Chondrocyte (in vitro differentiated cells): ENCODE data around the gene PDHB. TPM values are rescaled to one million over a fixed set of nuclear protein-coding genes. Genes with fewer than 3 reads are reported as not detected.

Experiments
- DNase-seq: peaks from one replicate; pipeline ENCODE4 v3.0.0; 2021; ENCODE audit warnings: mixed read lengths, low spot score
- H3K27ac Mint-ChIP-seq: one replicate; pipeline ENCODE4 v1.8.0; 2021; ENCODE audit warnings: mild to moderate bottlenecking, moderate library complexity, mixed read lengths; ENCODE audit not compliant: unreplicated experiment
- H3K27me3 Mint-ChIP-seq: 2 replicates; pipeline ENCODE4 v1.8.0; 2021; ENCODE audit warnings: low read depth, mixed read lengths
- H3K36me3 Mint-ChIP-seq: 2 replicates; pipeline ENCODE4 v1.8.0; 2021; ENCODE audit warnings: low read depth, mixed read lengths
- H3K4me1 Mint-ChIP-seq: 2 replicates; pipeline ENCODE4 v1.8.0; 2021; ENCODE audit warnings: low read depth, mild to moderate bottlenecking, mixed read lengths
- H3K4me3 Mint-ChIP-seq: one replicate; pipeline ENCODE4 v1.8.0; 2021; ENCODE audit warnings: mild to moderate bottlenecking, moderate library complexity, mixed read lengths; ENCODE audit not compliant: unreplicated experiment
- H3K9me3 Mint-ChIP-seq: 2 replicates; pipeline ENCODE4 v1.8.0; 2021; ENCODE audit warnings: low read depth, mixed read lengths
- total RNA-seq: library from RNA; stranded (reverse); gene quantifications from 3 replicates; pipeline ENCODE4 v1.2.1, GENCODE V29; 2021
- TF ChIP-seq, protein P1 (sequence below): fragments of 200-600 bp; sonication (generic); IDR thresholded peaks from 2 replicates; pipeline ENCODE4 v1.5.0; 2021; ENCODE audit warnings: antibody characterized with exemption, mild to moderate bottlenecking, moderate library complexity

PDHB gene
- total RNA-seq, 1 donor from 2014 or later = 84.7 TPM

DNA sequence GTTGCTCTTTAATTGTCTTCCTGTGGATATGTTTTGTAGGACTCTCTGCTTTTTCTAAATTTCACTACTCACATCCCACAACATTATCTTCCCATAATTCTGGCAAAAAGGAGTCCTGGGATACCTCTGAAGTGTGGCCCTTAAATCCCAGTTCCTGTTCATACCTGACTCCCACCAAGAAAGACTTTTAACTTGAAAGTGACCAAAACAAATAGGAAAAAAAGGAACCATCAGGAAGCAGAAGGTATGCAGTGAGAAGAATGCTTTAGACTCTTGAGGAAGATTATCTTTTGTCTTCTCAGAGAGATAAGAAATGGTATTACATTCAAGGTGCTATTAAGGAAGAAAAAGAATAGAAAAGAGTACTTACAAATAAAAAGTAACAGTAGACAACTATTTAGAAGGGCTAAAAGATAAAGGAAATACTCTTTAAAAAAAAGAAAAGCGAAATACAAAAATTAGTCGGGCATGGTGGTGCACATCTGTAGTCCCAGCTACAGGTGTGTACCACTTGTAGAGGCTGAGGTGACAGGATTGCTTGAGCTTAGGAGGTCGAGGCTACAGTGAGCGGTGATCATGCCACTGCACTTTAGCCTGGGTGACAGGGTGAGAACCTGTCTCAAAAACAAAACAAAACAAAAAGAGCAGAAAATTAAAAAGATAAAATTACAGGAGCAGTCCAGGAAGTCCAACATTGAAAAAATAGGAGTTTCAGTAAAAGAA lies 54.1 kb downstream of the PDHB start:
- Mint-ChIP-seq H3K4me1 (peaks cover 31% of the 10 kb centered on the region), H3K9me3 (no peaks in the 10 kb centered on the region), H3K27ac (no peak overlapping the region), H3K27me3 (no peaks in the 10 kb centered on the region), H3K36me3 (peaks cover 3% of the 10 kb centered on the region), H3K4me3 (no peak overlapping the region)
- DNase-seq = no peak
- TF ChIP-seq, protein P1, sequence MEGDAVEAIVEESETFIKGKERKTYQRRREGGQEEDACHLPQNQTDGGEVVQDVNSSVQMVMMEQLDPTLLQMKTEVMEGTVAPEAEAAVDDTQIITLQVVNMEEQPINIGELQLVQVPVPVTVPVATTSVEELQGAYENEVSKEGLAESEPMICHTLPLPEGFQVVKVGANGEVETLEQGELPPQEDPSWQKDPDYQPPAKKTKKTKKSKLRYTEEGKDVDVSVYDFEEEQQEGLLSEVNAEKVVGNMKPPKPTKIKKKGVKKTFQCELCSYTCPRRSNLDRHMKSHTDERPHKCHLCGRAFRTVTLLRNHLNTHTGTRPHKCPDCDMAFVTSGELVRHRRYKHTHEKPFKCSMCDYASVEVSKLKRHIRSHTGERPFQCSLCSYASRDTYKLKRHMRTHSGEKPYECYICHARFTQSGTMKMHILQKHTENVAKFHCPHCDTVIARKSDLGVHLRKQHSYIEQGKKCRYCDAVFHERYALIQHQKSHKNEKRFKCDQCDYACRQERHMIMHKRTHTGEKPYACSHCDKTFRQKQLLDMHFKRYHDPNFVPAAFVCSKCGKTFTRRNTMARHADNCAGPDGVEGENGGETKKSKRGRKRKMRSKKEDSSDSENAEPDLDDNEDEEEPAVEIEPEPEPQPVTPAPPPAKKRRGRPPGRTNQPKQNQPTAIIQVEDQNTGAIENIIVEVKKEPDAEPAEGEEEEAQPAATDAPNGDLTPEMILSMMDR = no peak

DNA sequence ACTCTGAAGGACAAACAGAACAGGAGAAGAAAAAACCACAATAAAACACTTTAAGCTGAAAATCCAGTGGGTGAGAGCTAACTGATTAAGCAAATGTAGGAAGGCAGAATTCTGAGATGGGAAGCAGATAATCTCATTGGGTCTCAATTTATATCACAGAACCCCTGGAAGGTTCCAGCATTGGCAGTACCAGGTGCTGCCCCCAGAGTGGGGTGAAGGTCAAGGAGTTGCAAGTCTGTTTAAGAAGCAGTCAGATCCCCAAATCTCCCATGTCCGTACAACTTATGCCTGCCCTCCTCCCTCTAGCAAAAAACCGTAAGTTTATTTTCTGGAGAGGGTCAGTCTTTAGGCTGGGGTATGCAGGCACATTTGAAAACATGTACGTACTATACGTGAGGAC lies 55.9 kb downstream of the PDHB start:
- Mint-ChIP-seq H3K36me3 (no peaks in the 10 kb centered on the region), H3K27ac (no peak overlapping the region), H3K4me1 (peaks cover 21% of the 10 kb centered on the region), H3K9me3 (no peaks in the 10 kb centered on the region), H3K27me3 (no peaks in the 10 kb centered on the region), H3K4me3 (no peak overlapping the region)
- no peak for DNase-seq
- TF ChIP-seq, protein P1 = no peak

Other genes starting within 250 kb of the PDHB start
- gene DNASE1L3, start 222.9 kb downstream of the PDHB start, total RNA-seq = not detected in 3 replicates
- 5.1 to 9.4 TPM (median 7.4 TPM) in 3 replicates for gene ABHD6, start 196.0 kb downstream of the PDHB start, total RNA-seq
- 11.2 to 16.0 TPM (median 14.2 TPM) in 3 replicates for gene RPP14, start 127.6 kb downstream of the PDHB start, total RNA-seq
- gene HTD2, start 127.3 kb downstream of the PDHB start, total RNA-seq = 5.0 to 10.9 TPM (median 7.2 TPM) in 3 replicates
- gene PXK, start 100.9 kb downstream of the PDHB start, total RNA-seq = 30.2 to 32.0 TPM (median 31.4 TPM) in 3 replicates
- 8.6 to 12.9 TPM (median 9.7 TPM) in 3 replicates for gene KCTD6, start 58.3 kb upstream of the PDHB start, total RNA-seq
- 0.56 to 1.9 TPM (median 0.57 TPM) in 3 replicates for gene ACOX2, start 103.4 kb upstream of the PDHB start, total RNA-seq
- gene FAM107A, start 143.6 kb upstream of the PDHB start, total RNA-seq = not detected in 3 replicates
- not detected in 3 replicates for gene FAM3D, start 232.9 kb upstream of the PDHB start, total RNA-seq